PC-9 (cell line): ENCODE results near the gene PRTG. TPM values are rescaled to one million over a fixed set of nuclear protein-coding genes. Genes with fewer than 3 reads are reported as not detected.
"Not testable (repeated sequence)": the region's sequence is repeated elsewhere in the genome, so short reads cannot be mapped to it uniquely, and the experiment has no call there.

Source experiments
- BruUV-seq: library from RNA; stranded (reverse); fragments of 400-500 nt; replicated peaks from 2 replicates; lab custom pipeline; 2021; lab: Mats Ljungman, UMichigan
- CTCF ChIA-PET: fragments of 300-600 bp; sonication (Branson Sonifier 250); formaldehyde crosslinking; loops from one replicate; lab custom pipeline; 2022; ENCODE audit warnings: antibody characterized with exemption; lab: Charles Lee
- POLR2A ChIA-PET: fragments of 300-600 bp; sonication (Branson Sonifier 250); formaldehyde crosslinking; loops from one replicate; lab custom pipeline; 2022; ENCODE audit warnings: antibody characterized with exemption; ENCODE audit not compliant: unreplicated experiment; lab: Charles Lee
- DNase-seq, 2 experiments: peaks; one replicate each; pipeline versions ENCODE4 v3.0.0 to v3.0.0-alpha.2; 2015 to 2022; ENCODE audit warnings: mixed read lengths in 1 of 2
- H2AFZ ChIP-seq: fragments of 200-600 bp; sonication (generic); 2 replicates; pipeline ENCODE4 v1.8.1; 2017; ENCODE audit warnings: antibody characterized with exemption
- H3F3A ChIP-seq: fragments of 200-600 bp; sonication (generic); 2 replicates; pipeline ENCODE4 v1.8.1; 2017; ENCODE audit warnings: antibody characterized with exemption, mild to moderate bottlenecking, low read depth; ENCODE audit not compliant: insufficient read depth
- H3K27ac ChIP-seq: fragments of 200-600 bp; sonication (generic); 2 replicates; pipeline ENCODE4 v1.6.1; 2016; ENCODE audit warnings: mixed run types
- H3K27me3 ChIP-seq: fragments of 200-600 bp; sonication (generic); 2 replicates; pipeline ENCODE4 v1.6.1; 2016; ENCODE audit warnings: low read depth, mixed run types; ENCODE audit not compliant: insufficient read depth
- H3K36me3 ChIP-seq: fragments of 200-600 bp; sonication (generic); 2 replicates; pipeline ENCODE4 v1.6.1; 2016; ENCODE audit warnings: low read depth, mixed run types
- H3K4me1 ChIP-seq: fragments of 200-600 bp; sonication (generic); replicated peaks from 2 replicates; pipeline ENCODE4 v1.6.1; 2016; ENCODE audit warnings: mixed run types; ENCODE audit not compliant: insufficient read depth
- H3K4me2 ChIP-seq: fragments of 200-600 bp; sonication (generic); 2 replicates; pipeline ENCODE4 v1.6.1; 2017; ENCODE audit warnings: mixed run types
- H3K4me3 ChIP-seq: fragments of 200-600 bp; sonication (generic); 2 replicates; pipeline ENCODE4 v1.6.1; 2016; ENCODE audit warnings: mixed run types
- H3K79me2 ChIP-seq: fragments of 200-600 bp; sonication (generic); 2 replicates; pipeline ENCODE4 v1.6.1; 2017; ENCODE audit warnings: low read depth, mixed run types
- H3K9me2 ChIP-seq: fragments of 200-600 bp; sonication (generic); 2 replicates; pipeline ENCODE4 v1.8.1; 2017; ENCODE audit warnings: mild to moderate bottlenecking; ENCODE audit not compliant: insufficient read depth
- H3K9me3 ChIP-seq: fragments of 200-600 bp; sonication (generic); 2 replicates; pipeline ENCODE4 v1.8.1; 2016; ENCODE audit warnings: low read depth; ENCODE audit not compliant: insufficient read depth
- H4K20me1 ChIP-seq: fragments of 200-600 bp; sonication (generic); 2 replicates; pipeline ENCODE4 v1.8.1; 2017; ENCODE audit not compliant: insufficient read depth
- EZH2 ChIP-seq: fragments of 200-600 bp; sonication (generic); IDR thresholded peaks from 2 replicates; pipeline ENCODE4 v1.8.0; 2017; ENCODE audit warnings: antibody characterized with exemption, low read depth
- intact Hi-C: fragments of 100-400 bp; cut with micrococcal nuclease; formaldehyde crosslinking; loops from one replicate; pipeline ENCODE4 v1.10.0; 2022; ENCODE audit not compliant: unreplicated experiment
- total RNA-seq: library from RNA; stranded (reverse); gene quantifications from 2 replicates; pipeline ENCODE4 v1.2.3, GENCODE V29; 2021
- TF ChIP-seq, protein P1 (sequence below): fragments of 200-600 bp; sonication (generic); conservative IDR thresholded peaks from 2 replicates; pipeline ENCODE4 v1.6.1; 2017; ENCODE audit warnings: mixed run types, antibody characterized with exemption, mild to moderate bottlenecking, moderate library complexity

The PRTG gene
- total RNA-seq, 1 experiment from 2014 or later: 11.4 TPM

- Histone ChIP-seq H3F3A (0 out of 2 replicates have a peak, but pooled peaks cover 4% of the 10 kb centered on the region), H3K4me1 (peaks cover 24% of the 10 kb centered on the region), H3K27me3 (no peaks in the 10 kb centered on the region), H3K4me3 (no peak overlapping the region), H3K9me2 (no peaks in the 10 kb centered on the region), H4K20me1 (no peaks in the 10 kb centered on the region), H3K4me2 (no peak overlapping the region), H2AFZ (no peak overlapping the region), H3K36me3 (no peaks in the 10 kb centered on the region), H3K27ac (no peak overlapping the region), H3K9me3 (no peaks in the 10 kb centered on the region), H3K79me2 (peaks cover 12% of the 10 kb centered on the region)
- DNase-seq: no peak
- no peak for TF ChIP-seq EZH2
- TF ChIP-seq, protein P1, sequence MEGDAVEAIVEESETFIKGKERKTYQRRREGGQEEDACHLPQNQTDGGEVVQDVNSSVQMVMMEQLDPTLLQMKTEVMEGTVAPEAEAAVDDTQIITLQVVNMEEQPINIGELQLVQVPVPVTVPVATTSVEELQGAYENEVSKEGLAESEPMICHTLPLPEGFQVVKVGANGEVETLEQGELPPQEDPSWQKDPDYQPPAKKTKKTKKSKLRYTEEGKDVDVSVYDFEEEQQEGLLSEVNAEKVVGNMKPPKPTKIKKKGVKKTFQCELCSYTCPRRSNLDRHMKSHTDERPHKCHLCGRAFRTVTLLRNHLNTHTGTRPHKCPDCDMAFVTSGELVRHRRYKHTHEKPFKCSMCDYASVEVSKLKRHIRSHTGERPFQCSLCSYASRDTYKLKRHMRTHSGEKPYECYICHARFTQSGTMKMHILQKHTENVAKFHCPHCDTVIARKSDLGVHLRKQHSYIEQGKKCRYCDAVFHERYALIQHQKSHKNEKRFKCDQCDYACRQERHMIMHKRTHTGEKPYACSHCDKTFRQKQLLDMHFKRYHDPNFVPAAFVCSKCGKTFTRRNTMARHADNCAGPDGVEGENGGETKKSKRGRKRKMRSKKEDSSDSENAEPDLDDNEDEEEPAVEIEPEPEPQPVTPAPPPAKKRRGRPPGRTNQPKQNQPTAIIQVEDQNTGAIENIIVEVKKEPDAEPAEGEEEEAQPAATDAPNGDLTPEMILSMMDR: no peak
- intact Hi-C loops: no loop called here
- CTCF ChIA-PET: no interaction called here
- no TSS peak for BruUV-seq
- POLR2A ChIA-PET: interaction anchor here (0.6 kb wide), 1 partner anchor 10 kb away, joined by 3 read pairs; no protein-coding TSS in a partner anchor
Measured at GRCh38 chr15:55734641-55735040, 8.3 kb downstream of the PRTG start.

DNA sequence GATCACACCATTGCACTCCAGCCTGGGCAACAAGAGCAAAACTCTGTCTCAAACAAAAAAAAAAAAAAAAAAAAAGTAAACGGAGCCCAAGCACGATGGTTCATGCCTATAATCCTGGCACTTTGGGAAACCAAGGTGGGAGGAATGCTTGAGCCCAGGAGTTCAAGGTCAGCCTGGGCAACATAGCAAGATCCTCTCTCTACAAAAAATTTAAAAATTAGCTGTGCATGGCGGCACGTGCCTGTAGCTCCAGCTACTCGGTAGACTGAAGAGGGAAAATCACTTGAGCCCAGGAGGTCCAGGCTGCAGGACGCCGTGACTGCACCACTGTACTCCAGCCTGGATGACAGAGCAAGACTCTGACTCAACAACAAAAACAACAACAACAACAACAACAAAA is 9.5 kb downstream of the PRTG start:
- H3K79me2 ChIP-seq, H2AFZ ChIP-seq, intact Hi-C loops, DNase-seq, CTCF ChIA-PET, BruUV-seq, H3K36me3 ChIP-seq, H3K27ac ChIP-seq, H3K9me2 ChIP-seq, H3K9me3 ChIP-seq, POLR2A ChIA-PET, H4K20me1 ChIP-seq, H3K4me2 ChIP-seq, H3K4me3 ChIP-seq, H3F3A ChIP-seq, H3K27me3 ChIP-seq: not testable (repeated sequence)
- peaks cover 19% of the 10 kb centered on the region for H3K4me1 ChIP-seq

GRCh38 chr15:55721554-55722185 is 21.3 kb downstream of the PRTG start:
- TF ChIP-seq, protein P1: no peak
- TF ChIP-seq EZH2: no peak
- H3K27me3 ChIP-seq: no peaks in the 10 kb centered on the region
- H3F3A ChIP-seq: peaks cover 4% of the 10 kb centered on the region; the same call in 1 of the 2 replicates
- no TSS peak for BruUV-seq
- no peak for DNase-seq
- no peaks in the 10 kb centered on the region for H3K9me2 ChIP-seq
- intact Hi-C loops: no loop called here
- H4K20me1 ChIP-seq: no peaks in the 10 kb centered on the region
- H3K9me3 ChIP-seq: no peaks in the 10 kb centered on the region
- no peak overlapping the region for H3K4me2 ChIP-seq
- no peak overlapping the region for H3K4me3 ChIP-seq
- CTCF ChIA-PET: no interaction called here
- H3K79me2 ChIP-seq: no peaks in the 10 kb centered on the region
- H3K4me1 ChIP-seq: no peaks in the 10 kb centered on the region
- H3K27ac ChIP-seq: no peak overlapping the region
- no peaks in the 10 kb centered on the region for H3K36me3 ChIP-seq
- H2AFZ ChIP-seq: no peak overlapping the region
- POLR2A ChIA-PET: no interaction called here
